Nephron (organoid): ENCODE measurements around the gene ANO2.

Source experiments
- H3K27ac Mint-ChIP-seq, 3 experiments: 2 replicates each; pipeline ENCODE4 v1.8.0; 2020; ENCODE audit warnings: mixed read lengths in 3 of 3, mild to moderate bottlenecking in 2 of 3, moderate library complexity in 1 of 3
- H3K27me3 Mint-ChIP-seq: 2 replicates; pipeline ENCODE4 v1.8.0; 2021; ENCODE audit warnings: low read depth, mild to moderate bottlenecking, moderate library complexity, mixed read lengths
- H3K36me3 Mint-ChIP-seq: 2 replicates; pipeline ENCODE4 v1.8.0; 2020; ENCODE audit warnings: low read depth, mixed read lengths
- H3K4me1 Mint-ChIP-seq: 2 replicates; pipeline ENCODE4 v1.8.0; 2020; ENCODE audit warnings: mixed read lengths
- H3K4me3 Mint-ChIP-seq, 3 experiments: 2 replicates each; pipeline ENCODE4 v1.8.0; 2020; ENCODE audit warnings: mild to moderate bottlenecking in 3 of 3, mixed read lengths in 3 of 3, moderate library complexity in 2 of 3
- H3K9me3 Mint-ChIP-seq: 2 replicates; pipeline ENCODE4 v1.8.0; 2020; ENCODE audit warnings: mixed read lengths
- CTCF ChIP-seq, 3 experiments: fragments of 200-600 bp; sonication (generic); IDR thresholded peaks; one replicate each; pipeline ENCODE4 v1.5.0; 2021; ENCODE audit warnings: antibody characterized with exemption in 3 of 3; ENCODE audit not compliant: unreplicated experiment in 3 of 3

ANO2 gene

GRCh38 chr12:5705791-5706190 lies 239.3 kb downstream of the ANO2 start:
- Mint-ChIP-seq H3K27ac (no peak overlapping the region), H3K9me3 (peaks cover 3% of the 10 kb centered on the region), H3K4me3 (no peak overlapping the region), H3K4me1 (peaks cover 13% of the 10 kb centered on the region), H3K27me3 (peaks cover 3% of the 10 kb centered on the region), H3K36me3 (no peaks in the 10 kb centered on the region)
- no peak for TF ChIP-seq CTCF (IDR thresholded peaks at IDR 0.05; ENCODE audit: unreplicated experiment in 3 of 3)

GRCh38 chr12:5694759-5695409 lies 250.2 kb downstream of the ANO2 start:
- no peaks in the 10 kb centered on the region for H3K36me3 Mint-ChIP-seq
- TF ChIP-seq CTCF (IDR thresholded peaks at IDR 0.05; ENCODE audit: unreplicated experiment in 3 of 3) = no peak
- H3K27ac Mint-ChIP-seq = no peak overlapping the region
- no peaks in the 10 kb centered on the region for H3K27me3 Mint-ChIP-seq
- no peak overlapping the region for H3K4me3 Mint-ChIP-seq
- peaks cover 15% of the 10 kb centered on the region for H3K9me3 Mint-ChIP-seq
- H3K4me1 Mint-ChIP-seq = no peaks in the 10 kb centered on the region

GRCh38 chr12:5692850-5693249 lies 252.2 kb downstream of the ANO2 start:
- Mint-ChIP-seq H3K27me3 (peaks cover 8% of the 10 kb centered on the region), H3K36me3 (no peaks in the 10 kb centered on the region), H3K9me3 (peaks cover 13% of the 10 kb centered on the region), H3K27ac (no peak overlapping the region), H3K4me1 (no peaks in the 10 kb centered on the region), H3K4me3 (no peak overlapping the region)
- TF ChIP-seq CTCF (IDR thresholded peaks at IDR 0.05; ENCODE audit: unreplicated experiment in 3 of 3) = no peak

- no peak overlapping the region for H3K27ac Mint-ChIP-seq
- TF ChIP-seq CTCF (IDR thresholded peaks at IDR 0.05; ENCODE audit: unreplicated experiment in 3 of 3) = no peak
- no peak overlapping the region for H3K4me3 Mint-ChIP-seq
- H3K36me3 Mint-ChIP-seq = no peaks in the 10 kb centered on the region
- peaks cover 9% of the 10 kb centered on the region for H3K27me3 Mint-ChIP-seq
- peaks cover 11% of the 10 kb centered on the region for H3K9me3 Mint-ChIP-seq
- H3K4me1 Mint-ChIP-seq = no peaks in the 10 kb centered on the region
These were observed 253.1 kb downstream of the ANO2 start for GRCh38 chr12:5691943-5692342.

GRCh38 chr12:5690240-5690639 lies 254.8 kb downstream of the ANO2 start:
- Mint-ChIP-seq H3K36me3 (no peaks in the 10 kb centered on the region), H3K27ac (no peak overlapping the region), H3K4me1 (no peaks in the 10 kb centered on the region), H3K27me3 (peaks cover 14% of the 10 kb centered on the region), H3K9me3 (peaks cover 2% of the 10 kb centered on the region), H3K4me3 (no peak overlapping the region)
- TF ChIP-seq CTCF (IDR thresholded peaks at IDR 0.05; ENCODE audit: unreplicated experiment in 3 of 3) = no peak

GRCh38 chr12:5689773-5690172 lies 255.3 kb downstream of the ANO2 start:
- H3K4me3 Mint-ChIP-seq = no peak overlapping the region
- no peaks in the 10 kb centered on the region for H3K36me3 Mint-ChIP-seq
- H3K27me3 Mint-ChIP-seq = peaks cover 14% of the 10 kb centered on the region
- no peaks in the 10 kb centered on the region for H3K4me1 Mint-ChIP-seq
- H3K27ac Mint-ChIP-seq = no peak overlapping the region
- TF ChIP-seq CTCF (IDR thresholded peaks at IDR 0.05; ENCODE audit: unreplicated experiment in 3 of 3) = no peak
- H3K9me3 Mint-ChIP-seq = peaks cover 2% of the 10 kb centered on the region
